Natural killer cell (primary cell): ENCODE measurements around the gene RNF34. TPM values are rescaled to one million over a fixed set of nuclear protein-coding genes. Genes with fewer than 3 reads are reported as not detected.

Source experiments
- ATAC-seq, 3 donors: fragments of 150-1000 bp in 2 of 3; fragments of 200-7000 bp in 1 of 3; cut with Tn5 transposase; 1 replicate in 1 of 3; 2 replicates in 2 of 3; pipeline ENCODE4 v1.10.0; 2021; ENCODE audit warnings: mild to moderate bottlenecking in 2 of 3, moderate library complexity in 2 of 3
- DNase-seq, 2 donors: peaks; one replicate each; pipeline versions ENCODE4 v3.0.0 to v3.0.0-alpha.2; 2013 to 2021; ENCODE audit warnings: mixed read lengths in 1 of 2
- H3K27ac ChIP-seq: one replicate; pipeline ENCODE4 v1.5.1; 2013; ENCODE audit warnings: mild to moderate bottlenecking, low read length
- H3K27me3 ChIP-seq: one replicate; pipeline ENCODE4 v1.6.1; 2013; ENCODE audit warnings: low read length; ENCODE audit not compliant: control insufficient read depth, insufficient read depth
- H3K36me3 ChIP-seq: one replicate; pipeline ENCODE4 v1.6.1; 2013; ENCODE audit warnings: low read length; ENCODE audit not compliant: control insufficient read depth, insufficient read depth
- H3K4me1 ChIP-seq: one replicate; pipeline ENCODE4 v1.6.1; 2013; ENCODE audit warnings: low read length; ENCODE audit not compliant: control insufficient read depth, insufficient read depth
- H3K4me3 ChIP-seq: one replicate; pipeline ENCODE4 v1.5.1; 2013; ENCODE audit warnings: low read length
- H3K9me3 ChIP-seq: one replicate; pipeline ENCODE4 v1.6.1; 2013; ENCODE audit warnings: low read length; ENCODE audit not compliant: control insufficient read depth, insufficient read depth
- H3K27ac Mint-ChIP-seq, 2 donors: one replicate each; pipeline ENCODE4 v1.8.0; 2022; ENCODE audit warnings: mild to moderate bottlenecking in 2 of 2, mixed read lengths in 2 of 2, moderate library complexity in 1 of 2
- H3K27me3 Mint-ChIP-seq, 2 donors: one replicate each; pipeline ENCODE4 v1.8.0; 2022; ENCODE audit warnings: low read depth in 2 of 2, mixed read lengths in 2 of 2
- H3K36me3 Mint-ChIP-seq: one replicate; pipeline ENCODE4 v1.8.0; 2022; ENCODE audit warnings: mixed read lengths
- H3K4me1 Mint-ChIP-seq, 2 donors: one replicate each; pipeline ENCODE4 v1.8.0; 2022; ENCODE audit warnings: mixed read lengths in 2 of 2
- H3K4me3 Mint-ChIP-seq: one replicate; pipeline ENCODE4 v1.8.0; 2022; ENCODE audit warnings: mild to moderate bottlenecking, moderate library complexity, mixed read lengths
- H3K9me3 Mint-ChIP-seq, 2 donors: one replicate each; pipeline ENCODE4 v1.8.0; 2022; ENCODE audit warnings: mixed read lengths in 2 of 2
- WGBS: methylation state at CpG from one replicate; pipeline ENCODE4 v1.1.7; 2013; ENCODE audit warnings: missing lambda C conversion rate; ENCODE audit not compliant: insufficient coverage; 5-methylcytosine and 5-hydroxymethylcytosine counted together
- intact Hi-C: fragments of 100-400 bp; cut with micrococcal nuclease; formaldehyde crosslinking; loops from one replicate; pipeline ENCODE4 v1.14.2; 2022
- total RNA-seq, 4 donors: library from RNA; stranded (reverse); fragments of 120-200 nt in 1 of 4; gene quantifications; one replicate each; pipeline versions ENCODE4 v1.2.3 to v1.2.4, GENCODE V29; 2013 to 2022
- TF ChIP-seq, protein P1 (sequence below): fragments of 200-600 bp; IDR thresholded peaks from one replicate; pipeline ENCODE4 v1.8.0; 2022; ENCODE audit warnings: antibody characterized with exemption

The RNF34 gene
- total RNA-seq, 3 donors from 2014 or later (not counting 1 experiment from before 2014, with no cell fraction given) = 62.3 to 78.4 (median 73.4) TPM

DNA sequence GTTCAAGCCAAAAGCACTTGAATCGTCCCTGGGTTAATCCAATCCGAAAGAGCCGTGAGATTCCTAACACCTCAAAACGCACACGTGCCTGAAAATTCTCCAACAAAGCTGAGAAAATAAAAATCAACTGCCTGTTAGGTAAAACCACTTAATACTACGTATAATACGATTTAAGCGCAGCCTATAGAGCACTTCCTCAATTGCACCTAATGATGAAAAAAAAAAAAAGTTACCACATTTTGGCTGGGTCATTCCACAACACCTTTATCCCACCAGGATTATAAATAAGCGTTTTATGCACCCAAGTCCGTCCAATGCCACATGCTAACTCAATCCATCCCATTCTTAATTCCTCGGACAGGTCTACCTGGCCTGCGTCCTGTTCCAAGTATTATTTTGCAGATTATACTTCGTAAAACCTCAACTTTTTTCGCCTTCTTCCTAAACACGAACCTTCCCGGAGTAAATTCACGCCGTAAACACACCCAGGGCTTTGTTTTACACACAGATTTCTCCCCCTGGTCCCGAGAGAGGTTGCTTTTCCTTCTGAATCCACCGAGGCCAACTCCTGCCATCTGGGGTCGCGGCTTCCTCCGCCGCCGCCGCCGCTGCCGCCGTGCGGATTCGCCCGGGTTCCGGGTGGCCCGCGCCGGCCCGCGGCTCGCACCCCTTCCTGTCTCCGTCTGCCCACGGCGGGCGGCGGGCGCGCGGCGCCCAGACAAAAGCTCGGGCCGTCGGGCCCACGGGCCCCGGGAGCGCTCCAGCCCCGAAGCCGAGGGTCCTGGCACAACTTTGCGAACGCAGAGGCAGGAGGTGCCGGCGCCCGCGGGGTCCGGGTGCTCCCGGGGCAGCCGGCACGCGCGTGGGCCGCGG is 66.2 kb downstream of the RNF34 start:
- no peaks in the 10 kb centered on the region for H3K27me3 ChIP-seq
- peak overlapping the region; percentile 18 for H3K27ac ChIP-seq
- peaks cover 31% of the 10 kb centered on the region for H3K4me1 ChIP-seq
- H3K36me3 ChIP-seq = no peaks in the 10 kb centered on the region
- H3K36me3 Mint-ChIP-seq = no peaks in the 10 kb centered on the region
- peak overlapping the region; percentile 94 for H3K4me3 Mint-ChIP-seq
- H3K27ac Mint-ChIP-seq = peak overlapping the region; percentile 83 to 84
- no peaks in the 10 kb centered on the region for H3K27me3 Mint-ChIP-seq
- peak overlapping the region; percentile 42 for H3K4me3 ChIP-seq
- DNase-seq (peak; percentile 53 to 65), ATAC-seq (peak in 2 of 3 donors; percentile 5 to 8)
- H3K4me1 Mint-ChIP-seq = peaks cover 28 to 30% of the 10 kb centered on the region in 2 donors
- 3% methylated on average over 70 of the region's 70 CpGs for WGBS
- no peaks in the 10 kb centered on the region for H3K9me3 ChIP-seq
- intact Hi-C loops = loop anchor here (5.0 kb wide), 1 partner anchor 114 kb away; the partner anchor contains the start of gene ANAPC5
- TF ChIP-seq, protein P1, sequence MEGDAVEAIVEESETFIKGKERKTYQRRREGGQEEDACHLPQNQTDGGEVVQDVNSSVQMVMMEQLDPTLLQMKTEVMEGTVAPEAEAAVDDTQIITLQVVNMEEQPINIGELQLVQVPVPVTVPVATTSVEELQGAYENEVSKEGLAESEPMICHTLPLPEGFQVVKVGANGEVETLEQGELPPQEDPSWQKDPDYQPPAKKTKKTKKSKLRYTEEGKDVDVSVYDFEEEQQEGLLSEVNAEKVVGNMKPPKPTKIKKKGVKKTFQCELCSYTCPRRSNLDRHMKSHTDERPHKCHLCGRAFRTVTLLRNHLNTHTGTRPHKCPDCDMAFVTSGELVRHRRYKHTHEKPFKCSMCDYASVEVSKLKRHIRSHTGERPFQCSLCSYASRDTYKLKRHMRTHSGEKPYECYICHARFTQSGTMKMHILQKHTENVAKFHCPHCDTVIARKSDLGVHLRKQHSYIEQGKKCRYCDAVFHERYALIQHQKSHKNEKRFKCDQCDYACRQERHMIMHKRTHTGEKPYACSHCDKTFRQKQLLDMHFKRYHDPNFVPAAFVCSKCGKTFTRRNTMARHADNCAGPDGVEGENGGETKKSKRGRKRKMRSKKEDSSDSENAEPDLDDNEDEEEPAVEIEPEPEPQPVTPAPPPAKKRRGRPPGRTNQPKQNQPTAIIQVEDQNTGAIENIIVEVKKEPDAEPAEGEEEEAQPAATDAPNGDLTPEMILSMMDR = no peak
- H3K9me3 Mint-ChIP-seq = no peaks in the 10 kb centered on the region

DNA sequence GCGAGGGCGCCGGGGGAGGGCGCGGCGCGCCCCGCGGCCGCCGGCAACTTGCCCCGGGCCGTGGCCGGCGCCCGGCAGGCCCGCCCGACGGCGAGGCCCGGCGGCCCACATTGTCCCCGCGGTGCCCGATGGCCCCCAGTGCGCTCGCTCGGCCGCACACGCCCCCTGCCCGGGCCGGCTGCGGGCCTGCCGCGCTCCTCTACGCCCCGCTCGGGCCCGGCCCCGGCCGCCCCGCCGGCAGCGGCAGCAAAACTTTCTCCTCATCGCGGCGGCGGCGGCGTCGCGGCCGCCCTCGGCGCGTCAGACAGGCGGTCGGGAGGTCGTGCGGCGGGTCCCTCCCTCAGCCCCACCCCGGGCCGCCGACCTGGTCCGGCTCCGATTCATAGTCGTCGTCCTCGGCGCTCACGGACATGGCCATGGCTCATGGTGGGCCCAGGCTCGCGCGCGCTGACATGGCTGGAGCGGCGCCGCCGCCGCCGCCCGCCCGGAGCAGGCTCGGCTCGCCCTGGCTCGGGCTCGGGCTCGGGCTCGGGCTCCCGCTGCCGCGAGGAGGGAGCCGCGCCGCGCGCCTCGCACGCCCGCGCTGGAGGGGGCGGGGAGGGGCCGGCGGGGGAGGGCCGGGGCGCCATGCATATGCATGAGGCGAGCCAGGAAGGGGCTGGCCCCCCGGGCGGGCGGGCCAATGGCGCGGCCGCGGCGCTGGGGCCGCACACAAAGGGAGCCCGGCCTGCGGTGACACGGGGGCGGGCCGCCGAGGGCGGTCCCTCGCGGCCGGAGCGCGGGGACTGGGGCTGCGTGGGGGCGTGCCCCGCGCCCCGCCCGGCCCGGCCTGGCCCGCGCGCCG is 67.1 kb downstream of the RNF34 start:
- Mint-ChIP-seq H3K4me1 (peaks cover 19 to 22% of the 10 kb centered on the region in 2 donors), H3K36me3 (no peaks in the 10 kb centered on the region), H3K27me3 (no peaks in the 10 kb centered on the region), H3K9me3 (no peaks in the 10 kb centered on the region), H3K4me3 (peak overlapping the region; percentile 50), H3K27ac (peak overlapping the region in 1 of 2 donors; percentile 83)
- peaks cover 24% of the 10 kb centered on the region for H3K4me1 ChIP-seq
- no peaks in the 10 kb centered on the region for H3K36me3 ChIP-seq
- no peaks in the 10 kb centered on the region for H3K9me3 ChIP-seq
- under 1% methylated on average over 139 of the region's 139 CpGs for WGBS
- H3K4me3 ChIP-seq = peak overlapping the region; percentile 38
- TF ChIP-seq, protein P1 = no peak
- intact Hi-C loops = loop anchor here (5.0 kb wide), 1 partner anchor 115 kb away; the partner anchor contains the start of gene ANAPC5
- no peaks in the 10 kb centered on the region for H3K27me3 ChIP-seq
- peak; percentile 87 to 97 (median 89) for ATAC-seq
- peak overlapping the region; percentile 32 for H3K27ac ChIP-seq
- peak; percentile 84 to 92 for DNase-seq

DNA sequence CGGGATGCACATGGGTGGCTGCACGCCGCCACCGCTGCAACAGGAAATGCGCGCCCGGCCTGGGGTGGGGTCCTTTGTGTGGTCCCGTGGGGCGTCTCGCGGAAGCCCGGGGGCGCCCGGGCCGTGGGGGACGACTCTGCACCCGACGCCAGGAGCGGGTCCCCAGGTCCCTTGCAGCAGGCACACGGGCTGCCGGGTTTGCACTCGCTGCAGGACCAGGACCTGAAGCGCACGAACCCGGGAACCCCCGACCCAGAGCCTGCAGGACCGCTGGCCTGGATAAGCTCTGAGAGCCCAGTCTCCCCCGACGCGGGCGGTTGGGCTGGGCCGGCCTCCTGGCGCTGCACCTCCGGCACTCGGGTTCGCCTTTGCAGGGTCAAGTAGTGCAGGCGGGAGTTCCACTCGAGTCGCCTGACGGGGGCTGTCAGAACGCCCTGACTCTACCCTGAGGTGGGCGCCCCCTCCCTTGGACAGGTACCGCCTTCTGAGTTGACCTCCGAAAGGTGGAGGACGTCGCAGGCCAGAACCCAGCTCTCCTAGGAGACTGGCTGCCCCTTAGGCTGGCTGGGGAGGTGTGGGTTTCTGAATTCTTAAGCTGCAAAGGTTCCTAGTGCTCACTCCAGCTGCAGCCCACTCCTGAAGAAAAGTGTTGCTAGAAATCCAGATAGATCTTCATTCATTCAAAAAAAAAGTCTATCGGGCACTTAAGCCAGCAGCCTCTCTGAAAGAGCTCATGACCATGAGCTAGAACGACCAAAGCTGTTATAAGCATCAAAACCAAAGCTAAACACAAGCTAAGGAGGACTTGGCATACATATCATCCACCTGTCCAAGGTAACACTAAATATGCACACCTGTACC is 68.0 kb downstream of the RNF34 start:
- no peaks in the 10 kb centered on the region for H3K9me3 Mint-ChIP-seq
- Histone ChIP-seq H3K9me3 (no peaks in the 10 kb centered on the region), H3K27ac (peak overlapping the region; percentile 55), H3K27me3 (no peaks in the 10 kb centered on the region), H3K36me3 (no peaks in the 10 kb centered on the region), H3K4me3 (peak overlapping the region; percentile 38), H3K4me1 (peaks cover 24% of the 10 kb centered on the region)
- intact Hi-C loops = loop anchor here (5.0 kb wide), 1 partner anchor 116 kb away; the partner anchor contains the start of gene ANAPC5
- no peaks in the 10 kb centered on the region for H3K27me3 Mint-ChIP-seq
- WGBS = 10% methylated on average over 48 of the region's 48 CpGs
- peak in 1 of 2 donors; percentile 37 for DNase-seq
- H3K27ac Mint-ChIP-seq = peak overlapping the region in 1 of 2 donors; percentile 65
- peak overlapping the region; percentile 68 for H3K4me3 Mint-ChIP-seq
- TF ChIP-seq, protein P1 = no peak
- H3K4me1 Mint-ChIP-seq = peaks cover 19 to 20% of the 10 kb centered on the region in 2 donors
- ATAC-seq = no peak
- H3K36me3 Mint-ChIP-seq = no peaks in the 10 kb centered on the region
